ENCODE data around the gene DSCAM.

Gene DSCAM

DNA sequence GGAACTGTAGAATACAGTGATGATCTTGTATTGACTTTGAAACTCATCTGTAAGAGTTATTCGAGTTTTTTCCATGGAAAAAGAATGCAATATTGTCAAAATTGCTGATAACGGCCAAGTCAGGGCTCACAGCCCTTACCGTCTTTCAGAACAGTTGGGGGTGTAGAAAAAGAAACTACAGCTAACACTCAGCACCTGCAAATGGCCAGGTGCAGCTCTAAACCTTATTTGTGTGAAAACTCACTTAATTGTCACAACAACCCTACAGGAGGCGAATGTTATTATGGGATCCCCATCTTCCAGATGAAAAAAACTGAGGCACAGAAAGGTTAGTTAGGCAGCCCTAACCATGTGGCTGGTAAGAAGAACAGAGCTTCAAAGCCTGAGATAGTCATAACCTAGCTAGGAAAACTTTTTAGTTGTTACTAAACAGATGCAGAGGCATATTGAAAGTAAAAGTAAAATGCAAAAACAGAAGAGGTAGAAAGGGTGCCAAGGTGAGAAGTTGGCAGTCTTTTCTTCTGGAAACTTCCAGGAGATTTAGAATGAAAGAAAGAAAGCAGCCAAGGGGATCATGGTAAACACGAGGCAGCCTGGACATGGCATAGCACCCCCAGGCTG lies 76.4 kb downstream of the DSCAM start:
- no peak for DNase-seq (ENCODE audit: low read depth)

DNA sequence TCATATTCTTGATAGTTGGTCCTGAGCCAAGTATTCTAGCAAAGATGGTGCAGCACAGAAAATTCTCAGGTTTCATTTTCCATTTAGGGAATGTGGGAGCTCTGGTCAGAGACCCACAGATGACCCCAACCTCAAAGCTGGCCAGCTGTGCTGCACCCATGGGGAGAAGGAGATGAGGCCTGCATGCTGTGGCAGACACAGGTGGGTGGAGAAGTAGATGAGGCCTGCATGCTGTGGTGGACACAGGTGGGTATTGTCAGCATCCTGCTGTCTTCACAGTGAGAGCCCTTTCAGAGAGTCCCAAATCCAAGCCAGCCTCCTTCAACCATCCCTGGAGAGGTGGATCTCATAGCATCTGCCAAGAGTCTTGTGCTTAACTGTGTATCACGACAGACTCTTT lies 77.7 kb downstream of the DSCAM start:
- DNase-seq (ENCODE audit: low read depth), result no peak

DNA sequence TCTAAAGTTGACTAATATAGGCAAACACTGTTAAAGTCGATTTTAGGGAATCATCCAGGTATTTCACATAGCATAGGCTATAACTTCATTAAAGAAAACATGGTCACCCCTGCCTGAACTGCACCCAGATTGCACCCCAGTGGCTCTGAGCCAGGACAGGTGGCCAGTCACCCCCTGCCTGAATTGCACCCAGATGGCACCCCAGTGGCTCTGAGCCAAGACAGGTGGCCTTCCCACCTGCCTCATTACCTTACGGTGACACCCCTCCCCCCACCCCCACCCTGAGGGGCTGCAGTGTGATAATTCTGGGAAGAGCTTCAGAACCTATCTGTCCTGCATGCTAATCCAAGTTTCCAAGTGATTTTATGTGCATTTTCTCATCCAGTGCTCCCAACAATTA lies 78.9 kb downstream of the DSCAM start:
- DNase-seq (ENCODE audit: low read depth), result no peak

DNA sequence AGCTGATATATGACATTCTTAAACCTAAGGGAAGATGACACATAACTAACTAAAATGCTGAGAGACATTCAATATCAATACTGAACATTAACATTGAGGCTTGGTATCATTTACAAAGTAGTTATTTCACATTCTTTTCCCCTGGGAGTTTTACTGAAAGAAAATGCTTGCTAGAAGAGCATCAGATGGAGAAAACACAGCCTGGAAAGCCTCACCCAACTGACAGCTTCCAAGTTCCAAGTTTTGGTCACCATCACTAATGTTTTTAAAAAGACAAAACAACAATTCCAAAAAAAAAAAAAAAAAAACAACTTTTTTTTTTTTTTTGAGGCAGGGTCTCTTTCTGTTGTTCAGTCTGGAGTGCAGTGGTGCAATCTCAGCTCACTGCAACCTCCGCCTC lies 80.6 kb downstream of the DSCAM start:
- no peak for DNase-seq (ENCODE audit: low read depth)

DNA sequence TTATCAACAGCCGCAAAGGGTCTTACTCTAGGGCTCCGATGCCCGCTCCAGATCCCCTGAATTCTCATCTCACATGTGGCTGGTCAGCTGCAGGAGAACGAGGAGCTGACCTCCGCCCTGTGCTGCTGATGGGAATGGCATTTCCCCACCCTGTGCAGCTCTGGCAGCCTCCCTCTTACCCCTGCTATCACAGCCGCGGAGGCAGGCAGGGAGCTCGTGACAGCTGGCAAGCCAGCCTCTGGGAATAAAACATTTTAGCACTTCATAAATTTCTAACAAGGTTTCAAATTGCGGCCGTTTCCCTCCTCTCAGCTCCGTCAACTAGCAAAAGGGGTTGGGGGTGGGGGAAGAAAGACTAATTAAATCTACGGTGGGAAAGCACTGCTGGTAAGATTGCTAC lies 81.1 kb downstream of the DSCAM start:
- DNase-seq (ENCODE audit: low read depth), result no peak

DNA sequence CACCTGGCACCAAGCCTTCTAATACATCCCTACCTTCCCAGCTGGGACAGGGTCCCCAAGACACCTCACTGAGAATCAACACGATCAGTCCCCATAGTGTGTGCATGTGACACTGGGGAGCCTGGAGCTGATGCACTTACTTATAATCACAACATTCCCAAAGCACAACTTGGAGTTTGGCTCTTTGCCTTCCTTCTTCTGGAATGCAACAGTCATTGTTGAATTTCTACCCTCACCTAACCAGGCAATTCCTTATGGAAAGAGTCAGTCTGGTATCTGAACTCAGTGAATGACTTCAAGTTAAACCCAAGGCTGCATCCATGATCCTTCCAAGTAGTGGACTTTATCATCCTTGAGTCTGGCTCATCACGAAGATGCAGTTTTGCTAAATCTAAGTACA lies 86.1 kb downstream of the DSCAM start:
- no peak for DNase-seq (ENCODE audit: low read depth)

DNA sequence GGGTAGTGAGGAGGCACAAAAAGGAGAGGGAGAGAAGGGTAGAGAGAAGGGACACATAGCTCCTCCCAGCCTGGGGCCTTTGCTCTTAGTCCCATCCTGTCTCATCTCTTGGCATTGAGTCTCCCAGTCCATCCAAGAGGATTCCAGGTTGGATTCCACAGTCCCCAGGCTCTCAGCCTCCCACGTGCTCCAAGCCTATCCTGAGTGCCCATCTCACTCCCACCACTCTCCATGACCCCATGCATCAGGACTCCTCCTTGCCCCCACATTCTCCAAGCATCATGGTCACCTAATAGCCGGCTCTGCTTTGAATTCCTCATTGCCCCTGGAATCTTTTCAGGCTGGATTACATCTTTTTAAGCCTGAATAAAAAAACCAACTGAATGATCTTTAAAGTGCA lies 87.9 kb downstream of the DSCAM start:
- no peak for DNase-seq (ENCODE audit: low read depth)

DNA sequence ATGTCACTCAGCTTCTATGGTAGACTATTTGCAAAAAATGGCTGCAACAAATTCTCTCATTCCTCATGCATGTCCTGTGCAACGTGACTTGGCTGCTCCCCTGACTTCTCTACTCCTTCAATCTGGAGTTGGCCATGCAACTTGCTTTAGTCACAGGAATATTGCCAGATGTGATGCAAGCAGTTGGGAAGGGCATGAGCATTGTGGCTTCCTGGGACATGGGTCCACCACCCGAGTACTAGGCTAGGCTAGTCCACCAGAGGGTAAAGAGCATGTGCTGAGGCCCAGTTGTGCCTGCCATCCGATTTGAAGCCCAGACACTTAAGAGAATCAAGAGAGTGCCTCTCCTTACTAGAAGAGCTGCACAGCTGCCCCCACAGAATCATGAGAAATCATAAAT lies 89.6 kb downstream of the DSCAM start:
- no peak for DNase-seq (ENCODE audit: low read depth)

DNA sequence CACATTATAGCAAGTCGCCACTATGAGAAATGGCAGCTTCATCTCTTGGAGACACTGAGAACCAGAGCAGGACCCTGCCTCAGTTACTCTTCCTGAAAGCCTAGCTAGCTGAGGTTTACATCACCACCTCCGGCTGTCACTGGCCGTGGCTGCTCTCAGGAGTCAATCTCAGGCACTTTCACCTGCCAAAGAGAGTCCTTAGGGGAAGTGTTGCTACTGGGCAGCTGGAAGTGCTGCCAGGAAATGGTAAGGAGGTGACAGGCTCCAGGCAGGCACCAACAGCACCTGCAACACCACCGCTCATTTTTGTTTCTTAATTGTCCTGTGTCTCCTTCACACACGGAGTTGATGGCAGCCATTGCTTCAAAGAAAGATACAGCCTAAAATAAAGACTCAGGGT lies 92.5 kb downstream of the DSCAM start:
- no peak for DNase-seq (ENCODE audit: low read depth)

DNA sequence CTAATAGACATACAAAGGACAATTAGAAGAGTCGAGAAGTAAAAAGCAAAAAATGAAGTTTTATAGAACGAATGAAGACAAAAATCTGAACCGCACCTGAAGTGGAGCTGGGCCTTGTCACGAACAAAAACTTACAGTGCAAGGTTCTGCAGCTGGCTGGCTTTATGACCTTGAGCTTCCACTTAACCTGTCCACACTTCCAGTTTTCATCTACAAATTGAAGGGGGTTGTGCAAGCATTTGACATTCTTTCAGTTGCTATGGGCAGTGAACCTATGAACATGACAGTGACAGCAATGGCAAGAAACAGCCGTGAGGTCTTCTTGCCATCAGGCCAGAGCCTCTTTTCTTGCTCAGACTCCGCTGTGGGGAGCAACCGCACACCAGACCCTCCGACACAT lies 93.2 kb downstream of the DSCAM start:
- DNase-seq (ENCODE audit: low read depth), result no peak

DNA sequence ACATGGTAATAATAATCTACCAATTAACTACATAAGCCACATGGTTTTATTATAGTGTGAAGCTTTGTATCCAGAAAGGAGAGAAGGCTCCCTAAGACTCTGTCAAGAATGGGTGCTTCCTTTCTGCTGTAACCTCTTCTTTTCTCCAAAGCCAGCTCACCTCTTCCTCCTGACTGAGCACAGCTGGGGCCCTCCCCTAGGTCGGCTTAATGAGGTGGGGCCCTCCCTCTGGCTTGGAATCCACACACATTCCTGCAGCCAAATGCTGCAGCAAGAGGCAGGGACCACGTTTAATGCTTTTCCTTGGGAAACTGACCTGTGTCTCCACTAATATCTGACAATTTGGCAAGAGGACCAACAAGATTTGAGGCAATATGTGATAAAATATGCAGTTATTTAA lies 94.8 kb downstream of the DSCAM start:
- DNase-seq (ENCODE audit: low read depth), result no peak

DNA sequence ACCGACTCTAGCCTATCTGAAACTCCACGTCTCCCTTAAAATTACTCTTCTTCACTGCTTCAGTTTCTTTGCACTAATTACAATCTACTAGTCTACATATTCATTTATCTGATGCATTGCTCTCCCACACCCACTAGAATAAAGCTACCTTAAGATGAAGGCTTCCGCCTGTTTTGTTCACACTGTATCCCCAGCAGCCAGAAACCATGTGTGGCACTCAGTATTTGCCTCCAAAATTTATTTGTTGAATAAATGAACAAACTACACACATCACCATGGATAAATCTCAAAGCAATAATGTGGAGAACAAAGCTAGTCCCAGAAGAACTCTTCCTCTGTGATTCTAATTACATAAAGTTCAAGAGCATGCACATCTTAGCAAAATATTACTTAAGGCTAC lies 95.7 kb downstream of the DSCAM start:
- no peak for DNase-seq (ENCODE audit: low read depth)

DNA sequence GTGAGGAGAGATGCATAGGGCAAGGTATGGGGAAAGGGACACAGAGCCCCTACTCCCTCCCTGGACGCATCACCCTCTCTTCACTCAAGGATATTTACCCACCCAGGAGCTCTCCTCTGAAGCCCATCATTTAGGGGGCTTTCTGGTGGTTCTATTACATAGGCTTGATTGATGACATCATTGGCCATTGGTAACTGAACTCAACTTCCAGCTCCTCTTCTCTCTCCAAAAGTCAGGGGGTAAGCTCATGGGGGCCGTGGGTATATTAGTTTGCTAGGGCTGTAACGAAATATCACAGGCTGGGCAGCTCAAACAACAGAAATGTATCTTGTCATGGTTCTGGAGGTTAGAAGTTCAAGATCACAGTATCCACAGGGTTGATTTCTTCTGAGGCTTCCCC lies 110.8 kb downstream of the DSCAM start:
- DNase-seq (ENCODE audit: low read depth), result no peak

DNA sequence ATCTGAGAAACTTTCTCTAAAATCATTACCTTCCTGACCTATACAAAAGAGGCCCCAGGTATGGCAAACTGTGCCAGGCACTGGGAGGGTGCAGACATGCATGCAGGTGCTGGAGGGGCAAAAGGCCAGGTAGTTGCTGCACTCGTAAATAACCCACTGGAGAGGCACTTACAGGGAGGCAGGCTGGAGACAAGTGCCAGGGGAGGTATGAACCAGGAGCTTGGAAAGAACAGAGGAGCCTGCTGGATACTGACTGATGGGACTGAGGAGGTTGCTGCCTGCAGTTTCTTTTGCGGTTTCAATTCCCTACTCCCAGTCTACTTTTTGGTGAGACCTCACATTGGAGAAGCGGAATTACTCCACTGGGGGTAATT lies 113.9 kb downstream of the DSCAM start:
- DNase-seq (ENCODE audit: low read depth), result no peak

DNA sequence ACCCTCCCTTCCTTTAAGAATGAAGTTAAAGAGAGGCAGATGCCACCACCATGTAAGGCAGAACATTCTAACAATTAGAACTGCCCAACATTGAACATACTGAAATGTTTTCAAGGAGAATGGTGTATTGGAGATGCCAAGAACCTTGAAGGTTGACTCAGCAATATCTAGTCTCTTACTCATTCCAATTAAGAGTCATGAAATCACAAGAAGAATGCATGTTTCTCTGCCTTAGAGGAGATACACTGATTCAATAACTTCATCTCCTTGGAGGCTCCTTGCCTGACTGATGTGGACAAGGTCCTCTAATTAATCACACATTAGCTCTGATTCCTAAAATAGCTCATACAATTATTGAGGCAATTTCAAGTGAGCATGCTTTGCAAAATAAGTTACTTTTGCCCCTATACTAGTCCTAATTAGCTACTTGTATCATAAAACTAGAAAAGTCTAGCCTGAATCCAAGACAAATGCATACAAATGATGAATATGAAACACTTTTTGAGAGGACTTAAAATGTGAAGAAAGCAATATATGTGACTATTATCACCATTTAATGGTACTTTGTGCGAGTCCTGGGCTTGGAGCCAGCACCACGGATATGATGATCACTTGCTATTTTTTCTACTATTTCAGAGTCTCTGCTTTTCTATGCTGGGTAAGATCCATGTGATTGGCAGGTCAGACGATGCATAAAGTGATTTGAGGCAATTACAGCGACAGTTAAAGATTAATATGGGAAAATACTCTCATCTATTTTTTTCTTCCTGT lies 114.5 kb downstream of the DSCAM start:
- DNase-seq (ENCODE audit: low read depth), result no peak

DNA sequence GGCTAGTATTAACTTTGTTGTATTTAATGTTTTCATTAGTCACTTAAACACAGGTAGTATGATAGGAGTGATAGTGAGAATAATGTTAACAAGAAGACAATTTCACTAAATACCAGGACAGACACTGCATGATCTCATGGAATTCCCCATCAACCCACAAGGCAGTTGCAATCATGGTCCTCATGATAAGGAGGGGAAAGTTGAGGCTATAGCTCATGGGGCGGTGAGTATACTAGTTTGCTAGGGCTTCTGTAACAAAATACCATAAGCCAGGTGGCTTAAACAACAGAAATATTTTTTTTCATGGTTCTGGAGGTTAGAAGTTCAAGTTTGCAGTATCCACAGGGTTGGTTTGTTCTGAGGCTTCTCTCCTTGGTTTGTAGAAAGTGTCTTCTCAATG lies 115.8 kb downstream of the DSCAM start:
- no peak for DNase-seq (ENCODE audit: low read depth)

DNA sequence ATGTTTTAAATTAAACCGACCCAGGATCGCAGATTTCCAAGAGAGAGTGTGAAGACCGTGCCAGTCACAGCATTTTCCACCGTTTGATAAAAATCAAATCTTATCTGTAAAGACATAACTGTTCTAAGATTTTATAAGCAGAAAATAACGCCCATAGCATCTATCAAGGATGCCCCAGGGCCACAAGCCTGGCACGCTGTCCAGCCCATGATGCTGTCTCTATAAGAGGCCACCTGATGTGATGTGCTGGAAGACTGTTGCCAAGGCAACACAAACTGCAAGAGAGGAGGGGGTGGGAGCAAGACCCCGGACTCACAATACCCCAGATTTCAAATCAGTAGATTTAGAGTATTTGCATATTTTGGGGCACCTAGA lies 116.5 kb downstream of the DSCAM start:
- no peak for DNase-seq (ENCODE audit: low read depth)

DNA sequence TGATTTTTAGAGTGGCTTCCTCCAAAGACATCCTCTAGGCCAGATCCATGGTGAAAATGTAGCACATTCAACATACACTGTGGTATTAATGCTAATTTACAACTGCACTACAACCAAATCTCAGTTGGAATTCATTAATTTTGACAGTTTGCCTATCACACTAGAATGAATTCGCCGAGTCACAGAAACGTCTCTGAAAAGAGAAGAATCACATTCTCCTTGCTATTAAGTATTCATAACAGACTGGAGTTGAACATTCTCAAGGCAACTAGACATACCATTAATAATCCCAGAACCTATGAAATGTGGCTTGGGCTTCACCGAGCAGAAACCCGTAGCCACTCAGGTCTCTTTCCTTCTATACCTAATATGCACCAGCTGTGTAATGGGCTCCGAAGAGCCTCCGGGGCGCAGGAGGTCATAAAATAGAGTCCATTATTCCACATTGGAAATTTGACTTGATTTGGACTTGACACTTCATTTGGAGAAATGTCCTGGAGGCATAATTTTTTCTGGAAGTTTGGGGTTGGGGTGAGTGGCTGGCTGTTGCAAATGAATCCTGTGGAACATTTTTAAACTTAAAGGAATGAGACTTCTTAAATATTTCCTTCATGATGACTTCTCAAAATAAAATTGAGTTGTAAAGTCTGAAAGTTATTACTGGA lies 117.1 kb downstream of the DSCAM start:
- no peak for DNase-seq (ENCODE audit: low read depth)

DNA sequence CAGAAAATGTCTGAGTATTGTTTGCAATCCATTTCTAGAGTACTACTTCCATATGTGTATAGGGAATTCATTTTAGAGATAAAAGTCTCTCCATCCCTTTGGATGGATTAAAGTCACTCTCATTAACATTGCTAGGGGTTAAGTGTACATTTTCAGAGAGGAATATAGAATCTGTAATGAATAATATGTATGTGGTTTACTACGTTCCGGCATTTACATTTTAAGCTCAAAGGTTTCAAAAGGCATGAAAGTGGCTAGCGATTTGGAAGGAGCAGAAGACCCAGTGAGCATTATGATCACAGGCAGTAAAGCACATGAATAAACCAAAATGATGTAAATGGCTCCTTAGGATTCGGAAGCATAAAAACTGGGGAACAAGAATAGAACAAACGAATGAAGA lies 123.0 kb downstream of the DSCAM start:
- no peak for DNase-seq (ENCODE audit: low read depth)

DNA sequence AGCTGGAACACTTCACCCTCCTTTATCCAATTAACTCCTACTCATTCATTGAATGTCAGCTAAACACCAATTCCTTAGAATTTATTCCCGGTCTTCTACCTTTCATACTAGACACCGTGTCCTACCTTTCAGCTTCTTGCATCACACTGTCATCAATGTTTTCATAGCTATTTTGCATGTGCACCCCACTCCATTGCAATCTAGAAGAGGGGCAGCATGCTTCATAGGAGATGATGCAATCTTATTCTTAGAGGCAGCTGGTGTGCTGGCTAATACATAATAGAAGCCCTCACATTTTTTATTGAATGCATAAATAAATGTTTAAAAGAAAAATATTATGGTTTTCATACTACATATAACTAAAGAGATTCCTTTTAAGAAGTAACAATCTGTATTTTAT lies 123.6 kb downstream of the DSCAM start:
- DNase-seq (ENCODE audit: low read depth), result no peak

DNA sequence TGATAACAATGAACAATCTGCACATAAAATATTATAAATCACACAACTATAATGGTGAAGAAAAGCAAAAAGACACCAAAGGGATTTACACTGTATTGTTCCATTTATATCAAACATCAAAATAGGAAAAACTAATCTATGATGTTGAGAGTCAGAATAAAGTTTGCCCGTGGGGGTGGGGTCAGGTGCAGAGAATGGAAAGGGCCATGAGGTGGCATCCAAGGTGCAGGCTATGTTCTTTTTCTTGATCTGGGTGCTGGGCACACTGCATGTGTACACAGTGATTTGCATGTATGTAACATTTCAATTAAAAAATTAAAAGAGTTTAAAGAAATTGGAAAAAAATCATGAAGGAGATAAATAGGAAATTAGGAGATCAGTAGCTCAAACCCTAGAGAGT lies 127.3 kb downstream of the DSCAM start:
- no peak for DNase-seq (ENCODE audit: low read depth)

DNA sequence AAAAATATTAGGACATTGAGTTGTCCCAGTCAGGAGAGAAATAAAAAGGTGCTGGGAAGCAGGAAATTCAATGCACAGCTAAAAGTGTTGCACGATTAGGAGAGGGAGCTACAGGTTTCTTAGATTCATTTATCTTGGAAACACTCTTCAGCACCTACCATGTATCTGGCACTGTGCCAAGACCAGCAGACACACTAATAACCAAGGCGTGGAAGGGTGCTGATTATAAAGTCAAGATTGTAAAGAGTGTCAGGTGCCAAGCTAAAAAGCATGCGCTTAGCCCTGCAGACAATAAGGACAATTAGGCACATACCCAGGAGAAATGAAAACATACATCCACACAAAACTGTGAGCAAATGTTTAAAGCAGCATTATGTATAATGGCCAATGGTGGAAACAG lies 129.9 kb downstream of the DSCAM start:
- DNase-seq (ENCODE audit: low read depth), result no peak

DNA sequence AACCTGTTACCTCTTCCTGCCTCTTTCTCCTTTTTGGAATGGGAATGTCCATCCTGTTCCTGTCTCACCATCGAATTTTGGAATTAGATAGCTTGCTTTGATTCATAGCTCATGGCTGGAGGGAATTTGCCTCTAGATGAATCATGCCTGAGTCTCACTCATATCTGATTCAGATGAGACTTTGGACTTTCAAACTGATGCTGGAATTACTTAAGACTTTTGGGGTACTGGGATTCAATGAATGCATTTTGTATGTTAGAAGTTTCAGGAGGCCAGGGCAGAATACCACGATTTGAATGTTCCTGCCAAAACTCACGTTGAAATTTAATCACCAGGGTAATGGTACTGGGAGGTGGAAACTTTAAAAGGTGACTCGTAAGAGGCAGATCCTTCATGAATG lies 132.4 kb downstream of the DSCAM start:
- DNase-seq (ENCODE audit: low read depth), result no peak
